HEK293 (cell line): ENCODE results near the gene LSM2.

Experiments
- GLI4 ChIP-seq: fragments of 450-650 bp; formaldehyde crosslinking; IDR thresholded peaks from 2 replicates; pipeline ENCODE4 v1.5.1; 2016; ENCODE audit warnings: missing biosample characterization, missing genetic modification characterization
- GLIS2 ChIP-seq: fragments of 450-650 bp; formaldehyde crosslinking; IDR thresholded peaks from 2 replicates; pipeline ENCODE4 v1.5.1; 2016; ENCODE audit warnings: missing biosample characterization, missing genetic modification characterization
- HOXC10 ChIP-seq: sonication (generic); formaldehyde crosslinking; IDR thresholded peaks from 2 replicates; pipeline ENCODE4 v1.8.1; 2023; ENCODE audit warnings: mild to moderate bottlenecking, missing genetic modification reagents
- KLF16 ChIP-seq: fragments of 450-650 bp; formaldehyde crosslinking; IDR thresholded peaks from 2 replicates; pipeline ENCODE4 v1.5.1; 2017; ENCODE audit warnings: missing biosample characterization, missing genetic modification characterization
- MZF1 ChIP-seq: fragments of 450-650 bp; formaldehyde crosslinking; IDR thresholded peaks from 2 replicates; pipeline ENCODE4 v1.5.1; 2017; ENCODE audit warnings: missing biosample characterization, missing genetic modification characterization, borderline replicate concordance
- ZFP37 ChIP-seq: fragments of 450-650 bp; formaldehyde crosslinking; IDR thresholded peaks from 2 replicates; pipeline ENCODE4 v1.5.1; 2016; ENCODE audit warnings: missing biosample characterization, missing genetic modification characterization
- ZNF112 ChIP-seq: fragments of 450-650 bp; formaldehyde crosslinking; IDR thresholded peaks from 2 replicates; pipeline ENCODE4 v1.5.0; 2017; ENCODE audit warnings: missing biosample characterization, missing genetic modification characterization
- ZNF121 ChIP-seq: fragments of 450-650 bp; formaldehyde crosslinking; IDR thresholded peaks from 2 replicates; pipeline ENCODE4 v1.5.1; 2016; ENCODE audit warnings: missing biosample characterization, missing genetic modification characterization
- ZNF184 ChIP-seq: fragments of 450-650 bp; IDR thresholded peaks from 2 replicates; pipeline ENCODE4 v1.5.1; 2018; ENCODE audit warnings: missing biosample characterization, mild to moderate bottlenecking, missing genetic modification characterization
- ZNF2 ChIP-seq: fragments of 450-650 bp; formaldehyde crosslinking; IDR thresholded peaks from 2 replicates; pipeline ENCODE4 v1.5.1; 2016; ENCODE audit warnings: missing biosample characterization, missing genetic modification characterization
- ZNF211 ChIP-seq: fragments of 450-650 bp; formaldehyde crosslinking; IDR thresholded peaks from 2 replicates; pipeline ENCODE4 v1.5.1; 2016; ENCODE audit warnings: low read depth, missing biosample characterization, missing genetic modification characterization
- ZNF324 ChIP-seq: fragments of 450-650 bp; formaldehyde crosslinking; IDR thresholded peaks from 2 replicates; pipeline ENCODE4 v1.5.1; 2016; ENCODE audit warnings: missing biosample characterization, missing genetic modification characterization
- ZNF335 ChIP-seq: fragments of 450-650 bp; formaldehyde crosslinking; conservative IDR thresholded peaks from 2 replicates; pipeline ENCODE4 v1.5.1; 2016; ENCODE audit warnings: missing biosample characterization, missing genetic modification characterization
- ZNF544 ChIP-seq: fragments of 450-650 bp; formaldehyde crosslinking; IDR thresholded peaks from 2 replicates; pipeline ENCODE4 v1.5.0; 2017; ENCODE audit warnings: missing biosample characterization, missing genetic modification characterization
- ZNF670 ChIP-seq: fragments of 450-650 bp; formaldehyde crosslinking; IDR thresholded peaks from 2 replicates; pipeline ENCODE4 v1.5.1; 2016; ENCODE audit warnings: missing biosample characterization, missing genetic modification characterization, low read depth
- ZNF792 ChIP-seq: fragments of 450-650 bp; formaldehyde crosslinking; IDR thresholded peaks from 2 replicates; pipeline ENCODE4 v1.5.1; 2016; ENCODE audit warnings: missing biosample characterization, missing genetic modification characterization
- ZSCAN30 ChIP-seq: fragments of 450-650 bp; IDR thresholded peaks from 2 replicates; pipeline ENCODE4 v1.5.1; 2018; ENCODE audit warnings: missing biosample characterization, mild to moderate bottlenecking, missing genetic modification characterization, moderate library complexity
- ZXDB ChIP-seq: fragments of 450-650 bp; formaldehyde crosslinking; IDR thresholded peaks from 2 replicates; pipeline ENCODE4 v1.5.1; 2016; ENCODE audit warnings: missing biosample characterization, missing genetic modification characterization
- TF ChIP-seq, protein P1 (sequence below): fragments of 450-650 bp; formaldehyde crosslinking; IDR thresholded peaks from 2 replicates; pipeline ENCODE4 v1.5.1; 2017; ENCODE audit warnings: missing biosample characterization, missing genetic modification characterization
- TF ChIP-seq, protein P2 (sequence below): fragments of 450-650 bp; formaldehyde crosslinking; IDR thresholded peaks from 2 replicates; pipeline ENCODE4 v1.5.1; 2016; ENCODE audit warnings: missing biosample characterization, missing genetic modification characterization
- TF ChIP-seq, protein P3 (sequence below): fragments of 450-650 bp; formaldehyde crosslinking; IDR thresholded peaks from 2 replicates; pipeline ENCODE4 v1.5.1; 2016; ENCODE audit warnings: missing biosample characterization, missing genetic modification characterization, low read depth
- TF ChIP-seq, protein P4 (sequence below): fragments of 450-650 bp; formaldehyde crosslinking; IDR thresholded peaks from 2 replicates; pipeline ENCODE4 v1.5.1; 2016; ENCODE audit warnings: missing biosample characterization, missing genetic modification characterization
- TF ChIP-seq, protein P5 (sequence below): fragments of 450-650 bp; formaldehyde crosslinking; IDR thresholded peaks from 2 replicates; pipeline ENCODE4 v1.5.1; 2016; ENCODE audit warnings: missing biosample characterization, missing genetic modification characterization
- TF ChIP-seq, protein P6 (sequence below): fragments of 450-650 bp; formaldehyde crosslinking; IDR thresholded peaks from 2 replicates; pipeline ENCODE4 v1.5.1; 2016; ENCODE audit warnings: missing biosample characterization, missing genetic modification characterization
- TF ChIP-seq, protein P7 (sequence below): sonication (generic); formaldehyde crosslinking; IDR thresholded peaks from 2 replicates; pipeline ENCODE4 v1.8.1; 2022; ENCODE audit warnings: mild to moderate bottlenecking, moderate library complexity, missing genetic modification reagents

Gene LSM2

DNA sequence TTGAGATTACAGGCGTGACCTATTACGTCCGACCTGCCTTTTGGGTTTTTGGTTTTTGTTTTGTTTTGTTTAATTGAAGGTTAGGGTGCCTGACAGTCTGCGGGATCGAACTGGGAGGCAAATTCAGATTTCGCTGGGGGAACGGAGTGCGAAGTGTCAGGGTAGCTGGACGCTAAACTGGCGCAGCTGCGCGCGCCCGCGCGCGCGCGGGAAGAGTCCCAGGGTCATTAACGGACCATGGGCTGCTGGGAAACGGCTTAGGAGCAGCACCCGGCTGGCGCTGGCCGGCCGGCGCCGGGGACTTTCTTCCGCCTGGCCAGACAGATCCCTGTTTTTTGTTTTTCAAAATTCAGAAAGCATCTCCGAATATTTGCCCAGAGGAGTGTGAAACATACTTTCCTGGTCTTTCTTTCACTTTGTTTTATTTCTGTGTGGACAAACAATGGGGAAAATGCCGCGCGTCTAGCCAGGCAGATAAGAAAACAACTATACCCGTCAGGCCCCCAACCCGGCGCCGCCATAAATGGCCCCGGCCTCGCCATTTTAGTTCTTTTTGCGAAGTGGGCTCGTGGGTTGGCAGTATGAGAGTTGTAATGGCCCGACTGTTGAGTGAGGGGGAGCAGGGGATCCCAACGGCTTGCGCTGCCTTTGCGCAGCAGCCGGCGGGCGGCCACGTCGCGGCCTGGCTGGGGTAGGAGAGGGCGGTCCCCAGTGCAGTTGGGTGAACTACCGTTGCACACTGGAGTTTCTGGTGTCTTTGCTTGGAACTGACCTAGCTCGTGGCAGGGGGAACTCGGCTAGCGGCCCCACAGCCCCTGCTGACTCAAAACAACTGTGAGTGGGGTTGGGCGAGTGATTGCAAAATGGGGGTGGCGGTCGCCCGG, 27.8 kb upstream of the LSM2 start (continued):
- TF ChIP-seq, protein P1, sequence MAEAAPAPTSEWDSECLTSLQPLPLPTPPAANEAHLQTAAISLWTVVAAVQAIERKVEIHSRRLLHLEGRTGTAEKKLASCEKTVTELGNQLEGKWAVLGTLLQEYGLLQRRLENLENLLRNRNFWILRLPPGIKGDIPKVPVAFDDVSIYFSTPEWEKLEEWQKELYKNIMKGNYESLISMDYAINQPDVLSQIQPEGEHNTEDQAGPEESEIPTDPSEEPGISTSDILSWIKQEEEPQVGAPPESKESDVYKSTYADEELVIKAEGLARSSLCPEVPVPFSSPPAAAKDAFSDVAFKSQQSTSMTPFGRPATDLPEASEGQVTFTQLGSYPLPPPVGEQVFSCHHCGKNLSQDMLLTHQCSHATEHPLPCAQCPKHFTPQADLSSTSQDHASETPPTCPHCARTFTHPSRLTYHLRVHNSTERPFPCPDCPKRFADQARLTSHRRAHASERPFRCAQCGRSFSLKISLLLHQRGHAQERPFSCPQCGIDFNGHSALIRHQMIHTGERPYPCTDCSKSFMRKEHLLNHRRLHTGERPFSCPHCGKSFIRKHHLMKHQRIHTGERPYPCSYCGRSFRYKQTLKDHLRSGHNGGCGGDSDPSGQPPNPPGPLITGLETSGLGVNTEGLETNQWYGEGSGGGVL (tag by site-specific recombination), result no peak
- TF ChIP-seq KLF16 (tag by site-specific recombination) (0 out of 2 replicates have a peak, but pooled peaks have one; percentile 20), ZNF112 (tag by site-specific recombination) (no peak), ZNF324 (tag by site-specific recombination) (peak; percentile 66; the same call in 1 of the 2 replicates), GLIS2 (tag by site-specific recombination) (peak; percentile 36; the same call in 1 of the 2 replicates), ZNF211 (tag by site-specific recombination) (no peak), GLI4 (tag by site-specific recombination) (peak; percentile 73; the same call in 1 of the 2 replicates), MZF1 (peak; percentile 72; the same call in 1 of the 2 replicates), ZNF792 (tag by site-specific recombination) (0 out of 2 replicates have a peak, but pooled peaks have one; percentile 12), ZNF670 (tag by site-specific recombination) (no peak), ZNF544 (tag by site-specific recombination) (no peak), ZXDB (tag by site-specific recombination) (peak; percentile 63), HOXC10 (CRISPR knock-in tag) (no peak), ZNF335 (peak; percentile 100), ZNF184 (tag by site-specific recombination) (peak; percentile 70), ZNF2 (tag by site-specific recombination) (peak; percentile 89), ZSCAN30 (tag by site-specific recombination) (peak; percentile 79; the same call in 1 of the 2 replicates), ZFP37 (0 out of 2 replicates have a peak, but pooled peaks have one; percentile 63), ZNF121 (tag by site-specific recombination) (peak; percentile 93)
- TF ChIP-seq, protein P2, sequence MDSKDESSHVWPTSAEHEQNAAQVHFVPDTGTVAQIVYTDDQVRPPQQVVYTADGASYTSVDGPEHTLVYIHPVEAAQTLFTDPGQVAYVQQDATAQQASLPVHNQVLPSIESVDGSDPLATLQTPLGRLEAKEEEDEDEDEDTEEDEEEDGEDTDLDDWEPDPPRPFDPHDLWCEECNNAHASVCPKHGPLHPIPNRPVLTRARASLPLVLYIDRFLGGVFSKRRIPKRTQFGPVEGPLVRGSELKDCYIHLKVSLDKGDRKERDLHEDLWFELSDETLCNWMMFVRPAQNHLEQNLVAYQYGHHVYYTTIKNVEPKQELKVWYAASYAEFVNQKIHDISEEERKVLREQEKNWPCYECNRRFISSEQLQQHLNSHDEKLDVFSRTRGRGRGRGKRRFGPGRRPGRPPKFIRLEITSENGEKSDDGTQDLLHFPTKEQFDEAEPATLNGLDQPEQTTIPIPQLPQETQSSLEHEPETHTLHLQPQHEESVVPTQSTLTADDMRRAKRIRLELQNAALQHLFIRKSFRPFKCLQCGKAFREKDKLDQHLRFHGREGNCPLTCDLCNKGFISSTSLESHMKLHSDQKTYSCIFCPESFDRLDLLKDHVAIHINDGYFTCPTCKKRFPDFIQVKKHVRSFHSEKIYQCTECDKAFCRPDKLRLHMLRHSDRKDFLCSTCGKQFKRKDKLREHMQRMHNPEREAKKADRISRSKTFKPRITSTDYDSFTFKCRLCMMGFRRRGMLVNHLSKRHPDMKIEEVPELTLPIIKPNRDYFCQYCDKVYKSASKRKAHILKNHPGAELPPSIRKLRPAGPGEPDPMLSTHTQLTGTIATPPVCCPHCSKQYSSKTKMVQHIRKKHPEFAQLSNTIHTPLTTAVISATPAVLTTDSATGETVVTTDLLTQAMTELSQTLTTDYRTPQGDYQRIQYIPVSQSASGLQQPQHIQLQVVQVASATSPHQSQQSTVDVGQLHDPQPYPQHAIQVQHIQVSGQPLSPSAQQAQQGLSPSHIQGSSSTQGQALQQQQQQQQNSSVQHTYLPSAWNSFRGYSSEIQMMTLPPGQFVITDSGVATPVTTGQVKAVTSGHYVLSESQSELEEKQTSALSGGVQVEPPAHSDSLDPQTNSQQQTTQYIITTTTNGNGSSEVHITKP (tag by site-specific recombination), result peak; percentile 82
- TF ChIP-seq, protein P3, sequence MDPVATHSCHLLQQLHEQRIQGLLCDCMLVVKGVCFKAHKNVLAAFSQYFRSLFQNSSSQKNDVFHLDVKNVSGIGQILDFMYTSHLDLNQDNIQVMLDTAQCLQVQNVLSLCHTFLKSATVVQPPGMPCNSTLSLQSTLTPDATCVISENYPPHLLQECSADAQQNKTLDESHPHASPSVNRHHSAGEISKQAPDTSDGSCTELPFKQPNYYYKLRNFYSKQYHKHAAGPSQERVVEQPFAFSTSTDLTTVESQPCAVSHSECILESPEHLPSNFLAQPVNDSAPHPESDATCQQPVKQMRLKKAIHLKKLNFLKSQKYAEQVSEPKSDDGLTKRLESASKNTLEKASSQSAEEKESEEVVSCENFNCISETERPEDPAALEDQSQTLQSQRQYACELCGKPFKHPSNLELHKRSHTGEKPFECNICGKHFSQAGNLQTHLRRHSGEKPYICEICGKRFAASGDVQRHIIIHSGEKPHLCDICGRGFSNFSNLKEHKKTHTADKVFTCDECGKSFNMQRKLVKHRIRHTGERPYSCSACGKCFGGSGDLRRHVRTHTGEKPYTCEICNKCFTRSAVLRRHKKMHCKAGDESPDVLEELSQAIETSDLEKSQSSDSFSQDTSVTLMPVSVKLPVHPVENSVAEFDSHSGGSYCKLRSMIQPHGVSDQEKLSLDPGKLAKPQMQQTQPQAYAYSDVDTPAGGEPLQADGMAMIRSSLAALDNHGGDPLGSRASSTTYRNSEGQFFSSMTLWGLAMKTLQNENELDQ (tag by site-specific recombination), result no peak
- TF ChIP-seq, protein P4, sequence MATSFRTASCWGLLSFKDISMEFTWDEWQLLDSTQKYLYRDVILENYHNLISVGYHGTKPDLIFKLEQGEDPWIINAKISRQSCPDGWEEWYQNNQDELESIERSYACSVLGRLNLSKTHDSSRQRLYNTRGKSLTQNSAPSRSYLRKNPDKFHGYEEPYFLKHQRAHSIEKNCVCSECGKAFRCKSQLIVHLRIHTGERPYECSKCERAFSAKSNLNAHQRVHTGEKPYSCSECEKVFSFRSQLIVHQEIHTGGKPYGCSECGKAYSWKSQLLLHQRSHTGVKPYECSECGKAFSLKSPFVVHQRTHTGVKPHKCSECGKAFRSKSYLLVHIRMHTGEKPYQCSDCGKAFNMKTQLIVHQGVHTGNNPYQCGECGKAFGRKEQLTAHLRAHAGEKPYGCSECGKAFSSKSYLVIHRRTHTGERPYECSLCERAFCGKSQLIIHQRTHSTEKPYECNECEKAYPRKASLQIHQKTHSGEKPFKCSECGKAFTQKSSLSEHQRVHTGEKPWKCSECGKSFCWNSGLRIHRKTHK (tag by site-specific recombination), result no peak
- TF ChIP-seq, protein P5, sequence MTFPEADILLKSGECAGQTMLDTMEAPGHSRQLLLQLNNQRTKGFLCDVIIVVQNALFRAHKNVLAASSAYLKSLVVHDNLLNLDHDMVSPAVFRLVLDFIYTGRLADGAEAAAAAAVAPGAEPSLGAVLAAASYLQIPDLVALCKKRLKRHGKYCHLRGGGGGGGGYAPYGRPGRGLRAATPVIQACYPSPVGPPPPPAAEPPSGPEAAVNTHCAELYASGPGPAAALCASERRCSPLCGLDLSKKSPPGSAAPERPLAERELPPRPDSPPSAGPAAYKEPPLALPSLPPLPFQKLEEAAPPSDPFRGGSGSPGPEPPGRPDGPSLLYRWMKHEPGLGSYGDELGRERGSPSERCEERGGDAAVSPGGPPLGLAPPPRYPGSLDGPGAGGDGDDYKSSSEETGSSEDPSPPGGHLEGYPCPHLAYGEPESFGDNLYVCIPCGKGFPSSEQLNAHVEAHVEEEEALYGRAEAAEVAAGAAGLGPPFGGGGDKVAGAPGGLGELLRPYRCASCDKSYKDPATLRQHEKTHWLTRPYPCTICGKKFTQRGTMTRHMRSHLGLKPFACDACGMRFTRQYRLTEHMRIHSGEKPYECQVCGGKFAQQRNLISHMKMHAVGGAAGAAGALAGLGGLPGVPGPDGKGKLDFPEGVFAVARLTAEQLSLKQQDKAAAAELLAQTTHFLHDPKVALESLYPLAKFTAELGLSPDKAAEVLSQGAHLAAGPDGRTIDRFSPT, result peak; percentile 57; the same call in 1 of the 2 replicates
- TF ChIP-seq, protein P6, sequence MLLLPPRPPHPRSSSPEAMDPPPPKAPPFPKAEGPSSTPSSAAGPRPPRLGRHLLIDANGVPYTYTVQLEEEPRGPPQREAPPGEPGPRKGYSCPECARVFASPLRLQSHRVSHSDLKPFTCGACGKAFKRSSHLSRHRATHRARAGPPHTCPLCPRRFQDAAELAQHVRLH (tag by site-specific recombination), result peak; percentile 93
- TF ChIP-seq, protein P7, sequence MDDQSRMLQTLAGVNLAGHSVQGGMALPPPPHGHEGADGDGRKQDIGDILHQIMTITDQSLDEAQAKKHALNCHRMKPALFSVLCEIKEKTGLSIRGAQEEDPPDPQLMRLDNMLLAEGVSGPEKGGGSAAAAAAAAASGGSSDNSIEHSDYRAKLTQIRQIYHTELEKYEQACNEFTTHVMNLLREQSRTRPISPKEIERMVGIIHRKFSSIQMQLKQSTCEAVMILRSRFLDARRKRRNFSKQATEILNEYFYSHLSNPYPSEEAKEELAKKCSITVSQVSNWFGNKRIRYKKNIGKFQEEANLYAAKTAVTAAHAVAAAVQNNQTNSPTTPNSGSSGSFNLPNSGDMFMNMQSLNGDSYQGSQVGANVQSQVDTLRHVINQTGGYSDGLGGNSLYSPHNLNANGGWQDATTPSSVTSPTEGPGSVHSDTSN (CRISPR knock-in tag), result no peak; the same call in 1 of the 2 replicates
